NCI-H1105 treated with DMSO at 0.1 percent for 48 hours (cell line): Measurements from ENCODE around the gene OSTC.

ENCODE experiments used
- DNase-seq: peaks from one replicate; lab custom pipeline; 2025; lab: John Stamatoyannopoulos, UW

OSTC gene

DNA sequence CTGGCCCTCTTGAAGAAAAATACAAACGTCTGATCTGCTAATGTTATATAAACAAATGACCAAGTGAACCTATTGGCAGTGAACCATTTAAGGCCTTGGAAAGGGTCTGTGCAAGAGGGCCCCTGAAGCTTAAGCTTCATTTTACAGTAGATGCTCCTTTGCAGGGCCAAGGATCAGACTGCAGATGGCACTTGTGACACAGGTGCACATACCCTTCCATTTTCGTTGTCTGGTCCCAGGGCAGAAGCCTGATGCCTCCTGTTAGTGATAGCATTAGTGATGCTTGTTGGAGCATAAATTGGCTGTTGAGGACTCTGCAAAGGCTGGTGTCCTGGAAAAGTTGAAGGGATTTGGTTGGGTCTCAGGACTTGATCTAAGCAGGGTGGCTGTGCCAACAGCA lies 65.9 kb downstream of the OSTC start:
- no peak for DNase-seq

DNA sequence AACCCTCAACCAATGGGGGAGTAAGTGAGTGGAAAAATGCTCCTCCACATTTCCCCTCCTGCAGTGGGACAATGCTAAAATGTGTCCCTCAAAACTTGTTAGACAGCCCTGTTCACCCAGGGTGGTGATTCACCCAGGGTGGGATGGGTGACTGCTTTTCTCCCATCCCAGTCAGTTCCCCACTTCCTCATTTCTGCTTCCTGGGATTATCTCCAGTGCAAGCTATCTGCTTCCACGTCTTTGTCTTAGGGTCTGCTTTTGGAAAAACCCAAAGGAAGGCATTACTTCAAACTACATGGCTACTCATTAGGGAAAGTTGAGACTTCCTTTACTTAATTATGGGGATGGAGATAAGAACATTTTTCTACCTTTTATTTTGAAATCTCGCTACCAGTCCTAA lies 67.0 kb downstream of the OSTC start:
- DNase-seq = no peak
